NCI-H2107 treated with DMSO at 0.1 percent for 48 hours (cell line): ENCODE measurements around the gene SLC5A2.
"Not testable (repeated sequence)": the region's sequence is repeated elsewhere in the genome, so short reads cannot be mapped to it uniquely, and the experiment has no call there.

Experiments used
- DNase-seq: peaks from one replicate; lab custom pipeline; 2025; ENCODE audit not compliant: unreplicated experiment; lab: John Stamatoyannopoulos, UW

SLC5A2 gene

GRCh38 chr16:31525113-31525512 lies 42.2 kb downstream of the SLC5A2 start:
- no peak for DNase-seq

- no peak for DNase-seq
Measured at GRCh38 chr16:31527734-31528274, 44.9 kb downstream of the SLC5A2 start, which contains the start of gene AHSP. TSS of gene AHSP (plus strand) at chr16:31527900. CDS start at chr16:31528140, 240 bp downstream.

- DNase-seq = no peak
Measured at GRCh38 chr16:31528523-31529107, 45.7 kb downstream of the SLC5A2 start.

- no peak for DNase-seq
Measured at GRCh38 chr16:31529108-31529936, 46.4 kb downstream of the SLC5A2 start.

GRCh38 chr16:31529937-31530312 lies 47.0 kb downstream of the SLC5A2 start:
- no peak for DNase-seq

- DNase-seq = no peak
Measured at GRCh38 chr16:31530405-31530804, 47.5 kb downstream of the SLC5A2 start.

GRCh38 chr16:31531096-31531495 lies 48.2 kb downstream of the SLC5A2 start:
- no peak for DNase-seq

- DNase-seq = no peak
Measured at GRCh38 chr16:31532120-31532519, 49.2 kb downstream of the SLC5A2 start.

GRCh38 chr16:31532896-31533295 lies 50.0 kb downstream of the SLC5A2 start:
- no peak for DNase-seq

- DNase-seq = no peak
Measured at GRCh38 chr16:31535737-31536136, 52.8 kb downstream of the SLC5A2 start.

GRCh38 chr16:31536804-31537361 lies 54.0 kb downstream of the SLC5A2 start:
- DNase-seq = no peak

GRCh38 chr16:31537362-31538242 lies 54.7 kb downstream of the SLC5A2 start:
- DNase-seq = no peak

- DNase-seq = not testable (repeated sequence)
Measured at GRCh38 chr16:31538243-31538598, 55.3 kb downstream of the SLC5A2 start.

GRCh38 chr16:31539762-31540161 lies 56.8 kb downstream of the SLC5A2 start:
- DNase-seq = not testable (repeated sequence)
